ENCODE results near the gene MYLK2. TPM values are rescaled to one million over a fixed set of nuclear protein-coding genes. Genes with fewer than 3 reads are reported as not detected.

Gene MYLK2
- total RNA-seq, 2 donors from 2014 or later, result 0.12 TPM; not detected in 1

DNA sequence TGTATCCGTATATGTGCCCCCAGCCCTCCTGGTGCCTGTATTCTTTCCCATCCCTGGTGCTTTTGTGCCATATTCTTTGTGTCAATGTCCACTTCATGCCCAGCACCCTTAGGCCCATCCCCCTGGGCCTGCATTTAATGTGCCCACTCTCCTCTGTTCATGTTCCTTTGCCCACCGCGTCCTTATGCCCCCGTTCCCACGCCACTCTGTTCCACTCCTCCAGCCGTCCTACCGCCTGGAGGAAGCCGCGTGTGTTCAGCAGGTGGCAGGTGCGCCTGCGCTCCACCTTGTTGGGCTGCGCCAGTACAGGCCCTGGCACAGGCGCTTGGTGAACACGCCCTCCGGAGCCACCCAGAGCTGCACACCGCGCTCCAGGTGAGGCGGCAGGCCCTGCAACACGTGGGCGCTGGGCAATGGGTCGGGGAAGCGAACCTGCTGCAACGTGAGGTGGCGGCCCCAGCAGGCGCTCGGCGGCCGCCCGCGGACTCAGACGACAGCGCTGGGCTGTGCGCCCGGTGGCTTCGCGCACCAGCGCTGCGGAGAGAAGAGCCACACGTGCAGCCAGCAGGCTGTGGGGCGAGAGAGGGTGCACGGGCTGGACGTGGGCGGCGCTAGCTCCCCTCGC is 30.3 kb downstream of the MYLK2 start:
- no peak for DNase-seq (ENCODE audit: low spot score)
- no peaks in the 10 kb centered on the region for H3K36me3 ChIP-seq
- H3K27ac ChIP-seq, result no peak overlapping the region
- H3K9me3 ChIP-seq, result no peaks in the 10 kb centered on the region
- peaks cover 0 to 9% of the 10 kb centered on the region in 2 donors for H3K4me1 ChIP-seq
- H3K27me3 ChIP-seq, result no peaks in the 10 kb centered on the region
- TF ChIP-seq CTCF (IDR thresholded peaks at IDR 0.05), result no peak
- H3K4me3 ChIP-seq, result no peak overlapping the region

GRCh38 chr20:31851240-31851955 is 32.2 kb downstream of the MYLK2 start:
- DNase-seq (ENCODE audit: low spot score), result no peak
- Histone ChIP-seq H3K36me3 (no peaks in the 10 kb centered on the region), H3K9me3 (no peaks in the 10 kb centered on the region), H3K4me1 (no peaks in the 10 kb centered on the region), H3K4me3 (no peak overlapping the region), H3K27me3 (no peaks in the 10 kb centered on the region), H3K27ac (no peak overlapping the region)
- no peak for TF ChIP-seq CTCF (IDR thresholded peaks at IDR 0.05)

- TF ChIP-seq CTCF (IDR thresholded peaks at IDR 0.05), result no peak
- no peaks in the 10 kb centered on the region for H3K27me3 ChIP-seq
- no peaks in the 10 kb centered on the region for H3K36me3 ChIP-seq
- no peak for DNase-seq (ENCODE audit: low spot score)
- no peaks in the 10 kb centered on the region for H3K4me1 ChIP-seq
- H3K4me3 ChIP-seq, result no peak overlapping the region
- no peaks in the 10 kb centered on the region for H3K9me3 ChIP-seq
- no peak overlapping the region for H3K27ac ChIP-seq
Measured at GRCh38 chr20:31853481-31853880, 34.3 kb downstream of the MYLK2 start.

GRCh38 chr20:31856516-31856915 is 37.4 kb downstream of the MYLK2 start:
- Histone ChIP-seq H3K4me1 (peaks cover 0 to 17% of the 10 kb centered on the region in 2 donors), H3K36me3 (no peaks in the 10 kb centered on the region), H3K27ac (no peak overlapping the region), H3K9me3 (no peaks in the 10 kb centered on the region), H3K27me3 (no peaks in the 10 kb centered on the region), H3K4me3 (no peak overlapping the region)
- no peak for DNase-seq (ENCODE audit: low spot score)
- no peak for TF ChIP-seq CTCF (IDR thresholded peaks at IDR 0.05)

- no peak for DNase-seq (ENCODE audit: low spot score)
- Histone ChIP-seq H3K9me3 (no peaks in the 10 kb centered on the region), H3K36me3 (no peaks in the 10 kb centered on the region), H3K4me1 (peaks cover 0 to 21% of the 10 kb centered on the region in 2 donors), H3K4me3 (no peak overlapping the region), H3K27me3 (no peaks in the 10 kb centered on the region), H3K27ac (no peak overlapping the region)
- TF ChIP-seq CTCF (IDR thresholded peaks at IDR 0.05), result no peak
Measured at GRCh38 chr20:31857861-31858759, 39.0 kb downstream of the MYLK2 start.
